G401 (cell line): Measurements from ENCODE around the gene ARHGEF28. TPM values are rescaled to one million over a fixed set of nuclear protein-coding genes. Genes with fewer than 3 reads are reported as not detected.
A peak's percentile ranks its signal among the peaks of the same experiment; 100 is the strongest.

Experiments
- DNase-seq: peaks from one replicate; pipeline ENCODE4 v3.0.0-alpha.2; 2015; ENCODE audit warnings: low spot score
- in situ Hi-C: cut with HindIII; loops from 2 replicates; pipeline ENCODE4 v1.10.0; 2016; ENCODE audit warnings: low sequenced_read_pairs, mixed read lengths
- total RNA-seq: library from RNA; depleted of rRNA; stranded (reverse); fragments of >200 nt; shearing (Covaris generic); gene quantifications from 2 replicates; pipeline ENCODE4 v1.2.3, GENCODE V29; 2014

ARHGEF28 gene
- total RNA-seq, 1 experiment from 2014 or later = 0.03 TPM

GRCh38 chr5:73792687-73793320, 166.8 kb downstream of the ARHGEF28 start:
- peak; percentile 75 for DNase-seq
- in situ Hi-C loops = no loop called here

GRCh38 chr5:73793911-73794310, 167.9 kb downstream of the ARHGEF28 start:
- in situ Hi-C loops = no loop called here
- DNase-seq = no peak

GRCh38 chr5:73796164-73797131, 170.5 kb downstream of the ARHGEF28 start:
- DNase-seq = peak; percentile 17
- in situ Hi-C loops = no loop called here

- in situ Hi-C loops = no loop called here
- DNase-seq = no peak
These were observed 171.1 kb downstream of the ARHGEF28 start for GRCh38 chr5:73797132-73797510.

- DNase-seq = no peak
- in situ Hi-C loops = no loop called here
These were observed 173.5 kb downstream of the ARHGEF28 start for GRCh38 chr5:73799401-73799972.

- DNase-seq = no peak
- in situ Hi-C loops = no loop called here
These were observed 175.7 kb downstream of the ARHGEF28 start for GRCh38 chr5:73801686-73802085.

- DNase-seq = no peak
- in situ Hi-C loops = no loop called here
These were observed 179.5 kb downstream of the ARHGEF28 start for GRCh38 chr5:73805449-73805848.

GRCh38 chr5:73808911-73809310, 182.9 kb downstream of the ARHGEF28 start:
- in situ Hi-C loops = no loop called here
- DNase-seq = no peak

- in situ Hi-C loops = no loop called here
- DNase-seq = no peak
These were observed 184.4 kb downstream of the ARHGEF28 start for GRCh38 chr5:73810429-73810828.

- DNase-seq = no peak
- in situ Hi-C loops = no loop called here
These were observed 186.5 kb downstream of the ARHGEF28 start for GRCh38 chr5:73812457-73812856.

- DNase-seq = no peak
- in situ Hi-C loops = no loop called here
These were observed 187.1 kb downstream of the ARHGEF28 start for GRCh38 chr5:73812962-73813588.

- in situ Hi-C loops = no loop called here
- DNase-seq = no peak
These were observed 188.3 kb downstream of the ARHGEF28 start for GRCh38 chr5:73814233-73814846.

GRCh38 chr5:73815631-73816030, 189.6 kb downstream of the ARHGEF28 start:
- no peak for DNase-seq
- in situ Hi-C loops = no loop called here

- DNase-seq = no peak
- in situ Hi-C loops = no loop called here
These were observed 190.8 kb downstream of the ARHGEF28 start for GRCh38 chr5:73816656-73817420.

- no peak for DNase-seq
- in situ Hi-C loops = no loop called here
These were observed 192.4 kb downstream of the ARHGEF28 start for GRCh38 chr5:73818357-73818756.

GRCh38 chr5:73820326-73820725, 194.3 kb downstream of the ARHGEF28 start:
- no peak for DNase-seq
- in situ Hi-C loops = no loop called here

GRCh38 chr5:73821003-73821402, 195.0 kb downstream of the ARHGEF28 start:
- DNase-seq = no peak
- in situ Hi-C loops = no loop called here

- in situ Hi-C loops = no loop called here
- DNase-seq = no peak
These were observed 196.4 kb downstream of the ARHGEF28 start for GRCh38 chr5:73822278-73822988.
